ENCODE data around the gene TUBE1.

DNA sequence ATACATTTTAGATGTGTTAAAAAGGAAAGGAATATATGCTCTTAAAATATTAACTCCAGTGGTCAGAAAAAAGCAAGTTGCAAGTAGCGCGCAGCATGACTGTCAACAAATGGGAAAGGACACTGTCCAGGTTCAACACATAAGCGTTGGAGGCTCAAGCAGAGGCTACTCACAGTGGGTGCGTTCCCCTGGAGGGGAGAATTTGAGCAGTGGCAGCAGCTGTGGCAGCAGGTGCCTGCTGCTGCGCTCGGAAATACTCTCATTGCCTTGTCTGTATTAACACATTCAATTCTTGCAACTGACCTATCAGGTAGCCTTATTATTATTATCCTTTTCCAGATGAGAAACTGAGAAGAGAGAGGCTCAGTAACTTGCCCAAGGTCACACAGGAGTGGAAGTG is 55.3 kb downstream of the TUBE1 start:
- TF ChIP-seq EZH2 (optimal IDR thresholded peaks at IDR 0.05; ENCODE audit: low read depth, low read length) (no peak), EZH2phosphoT487 (IDR thresholded peaks at IDR 0.05; ENCODE audit: low read length) (no peak)
- TF ChIP-seq, protein P1, sequence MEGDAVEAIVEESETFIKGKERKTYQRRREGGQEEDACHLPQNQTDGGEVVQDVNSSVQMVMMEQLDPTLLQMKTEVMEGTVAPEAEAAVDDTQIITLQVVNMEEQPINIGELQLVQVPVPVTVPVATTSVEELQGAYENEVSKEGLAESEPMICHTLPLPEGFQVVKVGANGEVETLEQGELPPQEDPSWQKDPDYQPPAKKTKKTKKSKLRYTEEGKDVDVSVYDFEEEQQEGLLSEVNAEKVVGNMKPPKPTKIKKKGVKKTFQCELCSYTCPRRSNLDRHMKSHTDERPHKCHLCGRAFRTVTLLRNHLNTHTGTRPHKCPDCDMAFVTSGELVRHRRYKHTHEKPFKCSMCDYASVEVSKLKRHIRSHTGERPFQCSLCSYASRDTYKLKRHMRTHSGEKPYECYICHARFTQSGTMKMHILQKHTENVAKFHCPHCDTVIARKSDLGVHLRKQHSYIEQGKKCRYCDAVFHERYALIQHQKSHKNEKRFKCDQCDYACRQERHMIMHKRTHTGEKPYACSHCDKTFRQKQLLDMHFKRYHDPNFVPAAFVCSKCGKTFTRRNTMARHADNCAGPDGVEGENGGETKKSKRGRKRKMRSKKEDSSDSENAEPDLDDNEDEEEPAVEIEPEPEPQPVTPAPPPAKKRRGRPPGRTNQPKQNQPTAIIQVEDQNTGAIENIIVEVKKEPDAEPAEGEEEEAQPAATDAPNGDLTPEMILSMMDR (IDR thresholded peaks at IDR 0.05; ENCODE audit: low read length), result no peak
